ENCODE measurements around the gene CABP7.

DNA sequence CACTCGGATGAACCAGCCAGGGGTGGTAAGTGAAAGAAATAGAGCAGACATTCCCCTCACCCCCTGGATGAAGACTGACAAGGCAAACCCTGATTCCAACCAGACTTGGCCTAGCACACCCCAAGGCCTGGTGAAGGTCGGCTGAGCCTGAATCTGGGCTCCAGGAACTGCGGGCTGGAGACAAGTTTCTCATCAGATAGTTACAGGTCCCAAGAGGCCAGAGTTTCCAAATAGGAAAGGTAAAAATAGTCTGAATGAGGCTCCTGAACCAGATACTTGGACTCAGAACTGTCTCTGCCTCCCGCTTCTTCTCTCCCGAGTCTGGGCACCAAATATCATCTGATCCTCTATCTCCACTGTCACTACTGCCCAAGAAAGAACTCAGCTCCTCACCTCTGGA is 39.2 kb downstream of the CABP7 start:
- TF ChIP-seq POLR2AphosphoS5 (IDR thresholded peaks at IDR 0.05; ENCODE audit: low read depth, low read length) (no peak), TAF1 (IDR thresholded peaks at IDR 0.05; ENCODE audit: borderline replicate concordance, low read depth, low read length) (no peak)

Measured in GM12892 (cell line).